MG63 (cell line): Measurements from ENCODE around the gene C19orf47. TPM values are rescaled to one million over a fixed set of nuclear protein-coding genes. Genes with fewer than 3 reads are reported as not detected.
"Not testable (repeated sequence)": the region's sequence is repeated elsewhere in the genome, so short reads cannot be mapped to it uniquely, and the experiment has no call there.

Source experiments
- DNase-seq: peaks from one replicate; pipeline ENCODE4 v3.0.0-alpha.2; 2020
- H3K27me3 ChIP-seq: fragments of 250-450 bp; sonication (Bioruptor Pico); 2 replicates; pipeline ENCODE4 v1.5.1; 2020; ENCODE audit warnings: mild to moderate bottlenecking, moderate library complexity
- H3K36me3 ChIP-seq: fragments of 250-450 bp; sonication (Bioruptor Pico); 2 replicates; pipeline ENCODE4 v1.5.1; 2020; ENCODE audit warnings: mild to moderate bottlenecking, moderate library complexity
- H3K4me3 ChIP-seq: fragments of 250-450 bp; sonication (Bioruptor Pico); 2 replicates; pipeline ENCODE4 v1.5.1; 2020; ENCODE audit warnings: mild to moderate bottlenecking, moderate library complexity
- H3K9me3 ChIP-seq: fragments of 250-450 bp; sonication (Bioruptor Pico); 2 replicates; pipeline ENCODE4 v1.5.1; 2020; ENCODE audit warnings: mild to moderate bottlenecking, moderate library complexity
- total RNA-seq: library from RNA; depleted of rRNA; stranded (reverse); fragments of >200 nt; shearing (Covaris generic); gene quantifications from 2 replicates; pipeline ENCODE4 v1.2.3, GENCODE V29; 2014; ENCODE audit warnings: low replicate concordance

Gene C19orf47
- total RNA-seq, 1 experiment from 2014 or later, result 37.3 TPM

DNA sequence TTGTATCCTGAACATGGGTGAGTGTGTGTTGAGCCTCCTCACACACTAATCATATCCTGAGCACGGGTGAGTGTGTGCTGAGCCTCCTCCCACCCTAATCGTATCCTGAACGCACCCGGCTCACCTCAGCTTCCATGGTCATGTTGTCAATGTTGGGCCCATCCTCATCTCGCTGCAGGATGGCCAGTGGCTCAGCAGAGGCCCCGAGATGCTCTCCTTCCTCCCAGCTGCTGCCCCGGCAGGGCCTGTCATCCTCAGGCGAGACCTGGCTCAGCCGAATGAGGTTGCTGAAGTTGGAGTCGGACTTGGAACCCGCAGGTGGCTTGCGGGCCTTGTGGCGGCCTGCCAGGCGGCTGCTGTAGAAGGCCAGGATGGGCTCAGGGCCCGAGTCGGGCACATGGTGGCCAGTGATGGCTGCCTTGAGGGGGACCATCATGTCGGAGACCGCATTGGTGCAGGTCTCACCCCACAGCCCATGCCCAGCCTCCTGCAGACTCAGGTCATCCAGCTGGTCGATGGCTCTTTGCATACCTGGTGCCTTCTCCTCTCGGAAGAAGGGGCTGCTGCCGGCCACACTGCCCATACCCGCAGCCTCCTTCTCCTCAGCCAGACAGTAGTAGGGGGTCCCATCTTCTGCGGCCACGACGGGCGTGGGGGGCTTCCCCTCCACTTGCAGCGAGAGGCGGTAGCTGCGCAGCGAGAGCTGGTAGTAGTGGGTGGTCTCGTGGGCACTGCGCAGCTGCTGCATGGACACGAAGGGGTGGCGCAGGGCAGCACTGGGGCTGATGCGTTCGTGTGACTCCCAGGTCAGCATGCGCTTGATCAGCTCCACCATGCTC, 32.2 kb upstream of the C19orf47 start:
- Histone ChIP-seq H3K4me3 (no peak overlapping the region), H3K9me3 (no peaks in the 10 kb centered on the region), H3K27me3 (no peaks in the 10 kb centered on the region), H3K36me3 (no peaks in the 10 kb centered on the region)
- no peak for DNase-seq

- Histone ChIP-seq H3K4me3 (no peak overlapping the region), H3K9me3 (no peaks in the 10 kb centered on the region), H3K27me3 (no peaks in the 10 kb centered on the region), H3K36me3 (no peaks in the 10 kb centered on the region)
- DNase-seq, result no peak
These were observed 31.4 kb upstream of the C19orf47 start for GRCh38 chr19:40379446-40380198.

- no peak for DNase-seq
- no peaks in the 10 kb centered on the region for H3K36me3 ChIP-seq
- H3K27me3 ChIP-seq, result no peaks in the 10 kb centered on the region
- H3K9me3 ChIP-seq, result no peaks in the 10 kb centered on the region
- H3K4me3 ChIP-seq, result no peak overlapping the region
These were observed 30.3 kb upstream of the C19orf47 start for GRCh38 chr19:40378509-40378908.

- H3K27me3 ChIP-seq, result no peaks in the 10 kb centered on the region
- no peaks in the 10 kb centered on the region for H3K9me3 ChIP-seq
- DNase-seq, result no peak
- H3K4me3 ChIP-seq, result no peak overlapping the region
- H3K36me3 ChIP-seq, result no peaks in the 10 kb centered on the region
These were observed 29.7 kb upstream of the C19orf47 start for GRCh38 chr19:40377876-40378385.

DNA sequence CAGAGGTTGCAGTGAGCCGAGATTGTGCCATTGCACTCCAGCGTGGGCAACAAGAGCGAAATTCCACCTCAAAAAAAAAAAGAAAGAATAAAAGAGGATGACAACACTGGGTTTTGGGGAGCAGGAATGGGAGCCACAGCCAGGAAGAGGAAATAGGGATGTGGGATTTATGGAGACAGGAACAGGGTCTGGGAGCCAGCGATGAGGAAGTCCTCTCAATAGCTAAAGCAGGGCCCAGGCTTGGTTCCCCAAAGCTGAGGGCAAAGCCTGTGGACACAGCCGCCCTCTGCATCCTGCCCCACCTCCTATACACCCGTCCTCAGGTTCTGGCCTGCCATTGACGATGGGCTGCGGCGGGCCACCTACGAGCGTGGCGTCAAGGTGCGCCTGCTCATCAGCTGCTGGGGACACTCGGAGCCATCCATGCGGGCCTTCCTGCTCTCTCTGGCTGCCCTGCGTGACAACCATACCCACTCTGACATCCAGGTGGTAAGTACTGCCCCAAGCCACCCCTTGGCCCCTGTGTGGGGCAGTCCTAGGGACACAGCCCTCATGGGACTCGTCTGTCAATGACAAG, 28.2 kb upstream of the C19orf47 start:
- no peak overlapping the region for H3K4me3 ChIP-seq
- H3K9me3 ChIP-seq, result no peaks in the 10 kb centered on the region
- DNase-seq, result no peak
- no peaks in the 10 kb centered on the region for H3K36me3 ChIP-seq
- H3K27me3 ChIP-seq, result no peaks in the 10 kb centered on the region

GRCh38 chr19:40374084-40374483, 25.9 kb upstream of the C19orf47 start:
- Histone ChIP-seq H3K27me3 (no peaks in the 10 kb centered on the region), H3K9me3 (no peaks in the 10 kb centered on the region), H3K36me3 (no peaks in the 10 kb centered on the region), H3K4me3 (no peak overlapping the region)
- DNase-seq, result no peak

- H3K27me3 ChIP-seq, result no peaks in the 10 kb centered on the region
- no peaks in the 10 kb centered on the region for H3K9me3 ChIP-seq
- no peak for DNase-seq
- H3K36me3 ChIP-seq, result no peaks in the 10 kb centered on the region; the same call in 1 of the 2 replicates
- H3K4me3 ChIP-seq, result no peak overlapping the region
These were observed 23.6 kb upstream of the C19orf47 start for GRCh38 chr19:40371802-40372122.

DNA sequence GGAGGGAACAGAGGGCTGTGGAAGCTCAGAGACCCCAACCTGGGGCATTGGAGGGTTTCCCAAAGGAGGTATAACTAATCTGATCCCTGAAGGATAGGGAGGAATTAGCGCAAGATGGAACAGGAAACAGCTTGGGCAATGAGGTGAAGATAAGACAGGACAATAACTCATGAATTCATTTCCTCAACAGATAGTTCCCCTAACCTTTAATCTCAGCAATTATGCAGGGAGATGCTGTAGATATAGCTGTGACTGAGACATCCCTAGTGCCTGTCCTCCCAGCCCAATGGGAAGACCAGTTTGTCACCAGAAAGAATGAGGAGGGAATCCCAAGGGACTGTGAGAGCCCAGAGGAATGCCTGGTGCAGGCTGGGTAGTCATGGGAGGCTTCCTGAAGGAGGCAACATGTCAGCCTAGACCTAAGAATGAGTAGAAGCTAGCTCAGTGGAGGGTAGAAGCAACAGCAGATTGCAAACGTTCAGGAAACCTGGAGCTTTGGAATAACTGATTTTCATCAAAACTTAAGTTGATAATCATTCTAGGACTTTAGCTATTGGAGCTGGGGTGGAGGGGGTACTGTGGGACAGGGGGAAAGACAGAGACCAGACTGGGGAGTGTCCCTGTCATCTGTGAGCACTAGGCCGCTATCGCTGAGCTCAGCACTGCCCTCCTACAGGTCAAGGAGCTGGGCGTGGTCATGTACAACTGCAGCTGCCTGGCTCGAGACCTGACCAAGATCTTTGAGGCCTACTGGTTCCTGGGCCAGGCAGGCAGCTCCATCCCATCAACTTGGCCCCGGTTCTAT, 23.0 kb upstream of the C19orf47 start:
- no peak overlapping the region for H3K4me3 ChIP-seq
- DNase-seq, result no peak
- no peaks in the 10 kb centered on the region; the same call in 1 of the 2 replicates for H3K36me3 ChIP-seq
- H3K9me3 ChIP-seq, result no peaks in the 10 kb centered on the region
- no peaks in the 10 kb centered on the region for H3K27me3 ChIP-seq

DNA sequence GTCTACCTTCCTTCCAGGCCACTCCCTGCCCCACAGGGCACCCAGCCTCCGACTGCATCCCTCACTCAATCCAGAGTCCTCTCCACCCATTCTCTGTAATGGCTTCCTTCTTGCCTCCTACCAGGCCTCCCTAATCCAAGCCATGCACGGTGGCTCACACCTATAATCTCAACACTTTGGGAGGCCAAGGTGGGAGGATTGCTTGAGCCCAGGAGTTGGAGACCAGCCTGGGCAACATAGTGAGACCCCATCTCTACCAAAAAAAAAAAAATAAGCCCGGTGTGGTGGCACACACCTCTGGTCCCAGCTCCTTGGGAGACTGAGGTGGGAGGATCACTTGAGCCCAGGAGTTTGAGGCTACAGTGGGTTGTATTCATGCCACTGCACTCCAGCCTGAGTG, 22.1 kb upstream of the C19orf47 start:
- not testable (repeated sequence) for H3K4me3 ChIP-seq, H3K9me3 ChIP-seq, DNase-seq, H3K27me3 ChIP-seq, H3K36me3 ChIP-seq

DNA sequence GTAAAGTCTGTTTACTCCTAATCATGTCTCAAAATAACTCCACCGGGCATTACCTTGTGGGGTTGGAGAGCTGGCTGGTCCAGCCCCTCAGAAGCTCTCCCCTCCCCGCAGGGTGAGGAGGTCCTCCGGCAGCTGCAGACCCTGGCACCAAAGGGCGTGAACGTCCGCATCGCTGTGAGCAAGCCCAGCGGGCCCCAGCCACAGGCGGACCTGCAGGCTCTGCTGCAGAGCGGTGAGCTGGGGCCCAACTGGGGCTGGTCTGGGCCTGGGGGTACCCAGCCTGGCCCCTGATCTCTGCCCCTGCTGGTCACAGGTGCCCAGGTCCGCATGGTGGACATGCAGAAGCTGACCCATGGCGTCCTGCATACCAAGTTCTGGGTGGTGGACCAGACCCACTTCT, 21.6 kb upstream of the C19orf47 start:
- Histone ChIP-seq H3K27me3 (no peaks in the 10 kb centered on the region), H3K4me3 (no peak overlapping the region), H3K36me3 (no peaks in the 10 kb centered on the region; the same call in 1 of the 2 replicates), H3K9me3 (no peaks in the 10 kb centered on the region)
- no peak for DNase-seq

DNA sequence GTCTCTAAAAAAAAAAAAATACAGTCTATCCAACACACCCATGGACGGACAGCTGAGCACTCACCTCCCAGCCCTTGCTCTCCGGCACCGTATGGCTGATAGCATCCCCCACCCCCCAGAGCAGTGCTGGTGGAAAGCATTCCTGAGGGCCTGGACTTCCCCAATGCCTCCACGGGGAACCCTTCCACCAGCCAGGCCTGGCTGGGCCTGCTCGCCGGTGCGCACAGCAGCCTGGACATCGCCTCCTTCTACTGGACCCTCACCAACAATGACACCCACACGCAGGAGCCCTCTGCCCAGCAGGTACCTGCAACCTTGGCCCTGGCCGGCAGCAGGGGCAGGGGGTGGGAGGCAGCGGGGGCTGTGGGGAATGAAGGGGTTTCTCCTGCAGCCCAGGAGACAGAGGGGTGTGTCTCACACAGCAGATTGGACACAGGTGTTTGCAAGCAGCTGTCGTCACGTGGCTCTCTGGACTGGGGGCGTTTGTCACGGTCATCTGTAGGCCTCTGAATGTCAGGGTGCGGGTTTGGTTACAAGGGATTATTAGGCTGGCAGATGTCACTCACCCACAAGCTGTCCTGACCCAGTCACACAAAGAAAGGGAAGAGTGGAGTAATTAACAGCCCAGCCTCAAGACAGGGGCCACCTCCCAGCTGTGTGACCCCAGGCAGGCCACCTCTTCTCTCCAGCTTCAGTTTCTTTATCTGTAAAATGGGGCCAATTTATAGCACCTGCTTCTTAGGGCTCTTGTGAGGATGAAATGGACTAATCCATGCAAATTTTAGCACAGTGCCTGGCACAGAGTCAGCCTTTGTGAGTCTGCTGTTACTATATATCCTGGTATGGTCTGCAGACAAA, 19.6 kb upstream of the C19orf47 start:
- Histone ChIP-seq H3K36me3 (no peaks in the 10 kb centered on the region; the same call in 1 of the 2 replicates), H3K9me3 (no peaks in the 10 kb centered on the region)
- DNase-seq, result no peak

DNA sequence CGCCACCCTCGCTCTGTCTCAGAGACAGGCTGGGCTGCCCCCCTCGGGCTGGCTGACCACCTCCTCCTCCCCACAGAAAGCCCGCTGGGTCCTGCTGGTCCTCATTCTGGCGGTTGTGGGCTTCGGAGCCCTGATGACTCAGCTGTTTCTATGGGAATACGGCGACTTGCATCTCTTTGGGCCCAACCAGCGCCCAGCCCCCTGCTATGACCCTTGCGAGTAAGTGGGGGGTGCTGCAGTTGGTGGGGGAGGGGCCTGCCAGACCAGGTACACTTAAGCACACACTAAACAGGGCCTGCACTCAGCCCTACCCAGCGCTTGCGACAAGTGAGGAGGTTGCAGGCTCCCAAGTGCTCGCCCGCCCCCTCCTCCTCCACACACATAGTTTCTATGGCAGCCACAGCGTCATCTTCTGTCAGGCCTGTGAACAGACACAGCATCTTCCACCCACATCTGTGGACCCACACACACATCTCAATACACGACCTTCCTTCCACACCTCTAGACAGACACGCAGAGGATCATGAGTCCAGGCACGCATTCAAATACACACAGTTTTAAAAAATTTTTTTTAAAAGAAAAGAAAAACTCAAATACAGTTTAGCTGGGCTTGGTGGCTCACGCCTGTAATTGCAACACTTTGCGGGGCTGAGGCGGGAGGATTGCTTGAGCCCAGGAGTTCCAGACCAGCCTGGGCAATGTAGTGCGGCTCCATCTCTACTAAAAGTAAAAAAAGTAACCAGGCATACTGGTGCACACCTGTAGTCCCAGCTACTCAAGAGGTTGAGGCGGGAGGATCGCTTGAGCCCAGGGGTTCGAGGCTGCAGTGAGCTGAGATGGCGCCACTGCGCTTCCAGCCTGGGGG, 18.7 kb upstream of the C19orf47 start:
- Histone ChIP-seq H3K4me3 (no peak overlapping the region), H3K27me3 (no peaks in the 10 kb centered on the region), H3K9me3 (no peaks in the 10 kb centered on the region), H3K36me3 (no peaks in the 10 kb centered on the region; the same call in 1 of the 2 replicates)
- DNase-seq, result no peak

More for the DNA sequence above, 19.6 kb upstream of the C19orf47 start:
- Histone ChIP-seq H3K4me3 (no peak overlapping the region), H3K27me3 (no peaks in the 10 kb centered on the region)

- H3K9me3 ChIP-seq, result no peaks in the 10 kb centered on the region
- no peak overlapping the region for H3K4me3 ChIP-seq
- no peak for DNase-seq
- H3K36me3 ChIP-seq, result no peaks in the 10 kb centered on the region; the same call in 1 of the 2 replicates
- H3K27me3 ChIP-seq, result no peaks in the 10 kb centered on the region
These were observed 17.6 kb upstream of the C19orf47 start for GRCh38 chr19:40365613-40366401.

GRCh38 chr19:40365010-40365409, 16.8 kb upstream of the C19orf47 start:
- H3K36me3 ChIP-seq, result no peaks in the 10 kb centered on the region; the same call in 1 of the 2 replicates
- no peaks in the 10 kb centered on the region for H3K27me3 ChIP-seq
- no peaks in the 10 kb centered on the region for H3K9me3 ChIP-seq
- DNase-seq, result no peak
- H3K4me3 ChIP-seq, result no peak overlapping the region
